SK-N-SH (cell line): ENCODE data around the gene PIGV. TPM values are rescaled to one million over a fixed set of nuclear protein-coding genes. Genes with fewer than 3 reads are reported as not detected.

ENCODE experiments used
- CTCF ChIA-PET: fragments of 300-600, 350-600 bp; formaldehyde crosslinking; extraction: SDS; loops from one replicate; lab custom pipeline; 2021; lab: Yijun Ruan, JAX
- POLR2A ChIA-PET: fragments of 350-600 bp; sonication (Branson Sonifier 250); formaldehyde crosslinking; extraction: SDS; loops from one replicate; lab custom pipeline; 2020; ENCODE audit warnings: antibody characterized with exemption, inconsistent platforms; lab: Yijun Ruan, JAX
- DNase-seq: peaks from one replicate; pipeline ENCODE4 v3.0.0; 2012
- H2AFZ ChIP-seq: fragments of 200-600 bp; sonication (generic); 2 replicates; pipeline ENCODE4 v1.8.1; 2016; ENCODE audit warnings: antibody characterized with exemption, mild to moderate bottlenecking, low read depth
- H3F3A ChIP-seq: fragments of 200-600 bp; sonication (generic); replicated peaks from 2 replicates; pipeline ENCODE3; 2016; ENCODE audit warnings: antibody characterized with exemption, mild to moderate bottlenecking; ENCODE audit not compliant: insufficient read depth
- H3K27ac ChIP-seq, 2 experiments: fragments of 200-500 bp in 1 of 2; fragments of 200-600 bp in 1 of 2; sonication (Bioruptor generic) in 1 of 2; sonication (generic), shearing (Covaris generic) in 1 of 2; 2 replicates each; pipeline versions ENCODE4 v1.5.1 to v1.6.1; 2014 to 2016; ENCODE audit warnings: low read depth in 2 of 2, inconsistent platforms in 1 of 2, low read length in 1 of 2, mild to moderate bottlenecking in 1 of 2, mixed read lengths in 1 of 2
- H3K27me3 ChIP-seq: fragments of 200-600 bp; sonication (generic), shearing (Covaris generic); 2 replicates; pipeline ENCODE4 v1.6.1; 2016; ENCODE audit warnings: mixed run types; ENCODE audit not compliant: insufficient read depth
- H3K36me3 ChIP-seq, 2 experiments: fragments of 200-500 bp in 1 of 2; fragments of 200-600 bp in 1 of 2; sonication (Bioruptor generic) in 1 of 2; sonication (generic) in 1 of 2; replicated peaks in 1 of 2; 2 replicates each; pipeline versions ENCODE3 to v1.5.1; 2014 to 2016; ENCODE audit warnings: low read length in 1 of 2, mild to moderate bottlenecking in 1 of 2; ENCODE audit not compliant: insufficient read depth in 2 of 2, control insufficient read depth in 1 of 2
- H3K4me1 ChIP-seq, 2 experiments: fragments of 200-500 bp in 1 of 2; fragments of 200-600 bp in 1 of 2; sonication (Bioruptor generic) in 1 of 2; sonication (generic), shearing (Covaris generic) in 1 of 2; 2 replicates each; pipeline versions ENCODE4 v1.5.1 to v1.6.1; 2014 to 2016; ENCODE audit warnings: low read depth in 1 of 2, low read length in 1 of 2, mixed run types in 1 of 2; ENCODE audit not compliant: insufficient read depth in 2 of 2, control insufficient read depth in 1 of 2
- H3K4me2 ChIP-seq: fragments of 200-600 bp; sonication (generic), shearing (Covaris generic); 2 replicates; pipeline ENCODE4 v1.6.1; 2017; ENCODE audit warnings: mixed run types
- H3K4me3 ChIP-seq, 2 experiments: fragments of 200-500 bp in 1 of 2; fragments of 200-600 bp in 1 of 2; sonication (Bioruptor generic) in 1 of 2; sonication (generic), shearing (Covaris generic) in 1 of 2; 2 replicates each; pipeline versions ENCODE4 v1.5.1 to v1.8.1; 2014 to 2016; ENCODE audit warnings: low read depth in 2 of 2, inconsistent platforms in 1 of 2, low read length in 1 of 2, mild to moderate bottlenecking in 1 of 2, mixed read lengths in 1 of 2, moderate library complexity in 1 of 2
- H3K79me2 ChIP-seq: fragments of 200-600 bp; sonication (generic); 2 replicates; pipeline ENCODE4 v1.8.1; 2017; ENCODE audit warnings: mild to moderate bottlenecking; ENCODE audit not compliant: insufficient read depth
- H3K9ac ChIP-seq: fragments of 200-600 bp; sonication (generic); 2 replicates; pipeline ENCODE4 v1.6.1; 2017; ENCODE audit warnings: mixed run types
- H3K9me2 ChIP-seq: fragments of 200-600 bp; sonication (generic); 2 replicates; pipeline ENCODE4 v1.6.1; 2017; ENCODE audit warnings: mixed run types
- H3K9me3 ChIP-seq: fragments of 200-600 bp; sonication (generic); 2 replicates; pipeline ENCODE4 v1.6.1; 2017; ENCODE audit warnings: mixed run types, mild to moderate bottlenecking, moderate library complexity
- H4K20me1 ChIP-seq: fragments of 200-600 bp; sonication (generic); 2 replicates; pipeline ENCODE4 v1.6.1; 2017; ENCODE audit warnings: mild to moderate bottlenecking, mixed run types; ENCODE audit not compliant: insufficient read depth
- ELF1 ChIP-seq: IDR thresholded peaks from 2 replicates; pipeline ENCODE4 v1.4.0; 2012
- EP300 ChIP-seq, 2 experiments: IDR thresholded peaks; 2 replicates each; pipeline versions ENCODE4 v1.4.0 to v1.6.1; 2012; ENCODE audit warnings: borderline replicate concordance in 1 of 2, low read depth in 1 of 2, low read length in 1 of 2
- FOXJ3 ChIP-seq: sonication (generic); formaldehyde crosslinking; IDR thresholded peaks from 2 replicates; pipeline ENCODE4 v1.5.1; 2020; ENCODE audit warnings: mild to moderate bottlenecking, missing genetic modification reagents
- FOXM1 ChIP-seq: IDR thresholded peaks from 2 replicates; pipeline ENCODE4 v1.4.0; 2012; ENCODE audit warnings: low read depth, mild to moderate bottlenecking
- GABPA ChIP-seq: IDR thresholded peaks from 2 replicates; pipeline ENCODE4 v1.4.0; 2012; ENCODE audit warnings: low read depth, mild to moderate bottlenecking
- JUND ChIP-seq: IDR thresholded peaks from 2 replicates; pipeline ENCODE4 v1.4.0; 2012
- MAX ChIP-seq: IDR thresholded peaks from 2 replicates; pipeline ENCODE4 v1.4.0; 2012; ENCODE audit warnings: low read depth
- NFIC ChIP-seq: IDR thresholded peaks from 2 replicates; pipeline ENCODE4 v1.4.0; 2012; ENCODE audit warnings: borderline replicate concordance
- NRF1 ChIP-seq: IDR thresholded peaks from 2 replicates; pipeline ENCODE4 v1.6.1; 2012; ENCODE audit warnings: low read depth, mild to moderate bottlenecking, low read length
- POLR2AphosphoS5 ChIP-seq: IDR thresholded peaks from 2 replicates; pipeline ENCODE4 v1.6.1; 2012; ENCODE audit warnings: low read depth, low read length
- RAD21 ChIP-seq: IDR thresholded peaks from 2 replicates; pipeline ENCODE4 v1.6.1; 2012; ENCODE audit warnings: mild to moderate bottlenecking, low read length
- RXRA ChIP-seq: IDR thresholded peaks from 2 replicates; pipeline ENCODE4 v1.4.0; 2012; ENCODE audit warnings: low read depth, mild to moderate bottlenecking, borderline replicate concordance
- SMC3 ChIP-seq: IDR thresholded peaks from 2 replicates; pipeline ENCODE4 v1.6.1; 2012; ENCODE audit warnings: low read depth, low read length, improper control_type of control experiment
- TCF12 ChIP-seq: IDR thresholded peaks from 2 replicates; pipeline ENCODE4 v1.4.0; 2012
- USF1 ChIP-seq: IDR thresholded peaks from 2 replicates; pipeline ENCODE4 v1.4.0; 2012; ENCODE audit warnings: low read depth, borderline replicate concordance
- YY1 ChIP-seq: IDR thresholded peaks from 2 replicates; pipeline ENCODE4 v1.4.0; 2012; ENCODE audit warnings: low read depth, mild to moderate bottlenecking
- WGBS: methylation state at CpG from one replicate; pipeline ENCODE4 v1.1.6; 2017; ENCODE audit warnings: low lambda C conversion rate; 5-methylcytosine and 5-hydroxymethylcytosine counted together
- polyA plus RNA-seq, 3 experiments: library from polyadenylated mRNA; depleted of rRNA; stranded (reverse); fragments of >200 nt; gene quantifications; 2 replicates each; pipeline ENCODE4 v1.2.3, GENCODE V29; 2012
- TF ChIP-seq, protein P1 (sequence below): fragments of 150-350 bp; IDR thresholded peaks from 2 replicates; pipeline ENCODE4 v1.6.1; 2017; ENCODE audit warnings: antibody characterized with exemption, low read length, low read depth, borderline replicate concordance
- TF ChIP-seq, protein P2 (sequence below): IDR thresholded peaks from 2 replicates; pipeline ENCODE4 v1.4.0; 2012; ENCODE audit warnings: low read depth, borderline replicate concordance

PIGV gene
- polyA plus RNA-seq, 1 of the 3 experiments (the other 2 are of a cell fraction), result 16.5 TPM

GRCh38 chr1:26771285-26771642 is 16.5 kb upstream of the PIGV start:
- no peak for DNase-seq
- CTCF ChIA-PET, result interaction anchor here (1.5 kb wide), 1 partner anchor 169 kb away, joined by 7 read pairs; no protein-coding TSS in a partner anchor
- Histone ChIP-seq H3K4me3 (no peak overlapping the region), H3K27me3 (no peaks in the 10 kb centered on the region), H2AFZ (no peak overlapping the region), H3F3A (peaks cover 57% of the 10 kb centered on the region), H3K27ac (peak overlapping the region; percentile 48 to 96; a peak in 3 of 4 replicates), H4K20me1 (peaks cover 22% of the 10 kb centered on the region), H3K79me2 (peaks cover 63% of the 10 kb centered on the region), H3K9ac (peak overlapping the region; percentile 66), H3K4me1 (peaks cover 9 to 43% of the 10 kb centered on the region in 2 experiments; a peak in 3 of 4 replicates), H3K9me3 (no peaks in the 10 kb centered on the region), H3K9me2 (no peaks in the 10 kb centered on the region), H3K4me2 (peak overlapping the region; percentile 61), H3K36me3 (peaks cover 73 to 77% of the 10 kb centered on the region in 2 experiments)
- WGBS, result 61% methylated on average over 3 of the region's 3 CpGs
- POLR2A ChIA-PET, result no interaction called here
- TF ChIP-seq MAX (no peak), TCF12 (no peak), SMC3 (no peak), FOXJ3 (CRISPR knock-in tag) (no peak), ELF1 (no peak), EP300 (IDR thresholded peaks at IDR 0.05; ENCODE audit: borderline replicate concordance in 1 of 2, low read depth in 1 of 2, low read length in 1 of 2) (no peak), RAD21 (no peak), NFIC (no peak), USF1 (no peak), RXRA (no peak), NRF1 (no peak), JUND (no peak), YY1 (no peak), GABPA (no peak), FOXM1 (no peak), POLR2AphosphoS5 (no peak)
- TF ChIP-seq, protein P1, sequence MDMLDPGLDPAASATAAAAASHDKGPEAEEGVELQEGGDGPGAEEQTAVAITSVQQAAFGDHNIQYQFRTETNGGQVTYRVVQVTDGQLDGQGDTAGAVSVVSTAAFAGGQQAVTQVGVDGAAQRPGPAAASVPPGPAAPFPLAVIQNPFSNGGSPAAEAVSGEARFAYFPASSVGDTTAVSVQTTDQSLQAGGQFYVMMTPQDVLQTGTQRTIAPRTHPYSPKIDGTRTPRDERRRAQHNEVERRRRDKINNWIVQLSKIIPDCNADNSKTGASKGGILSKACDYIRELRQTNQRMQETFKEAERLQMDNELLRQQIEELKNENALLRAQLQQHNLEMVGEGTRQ, result no peak
- TF ChIP-seq, protein P2, sequence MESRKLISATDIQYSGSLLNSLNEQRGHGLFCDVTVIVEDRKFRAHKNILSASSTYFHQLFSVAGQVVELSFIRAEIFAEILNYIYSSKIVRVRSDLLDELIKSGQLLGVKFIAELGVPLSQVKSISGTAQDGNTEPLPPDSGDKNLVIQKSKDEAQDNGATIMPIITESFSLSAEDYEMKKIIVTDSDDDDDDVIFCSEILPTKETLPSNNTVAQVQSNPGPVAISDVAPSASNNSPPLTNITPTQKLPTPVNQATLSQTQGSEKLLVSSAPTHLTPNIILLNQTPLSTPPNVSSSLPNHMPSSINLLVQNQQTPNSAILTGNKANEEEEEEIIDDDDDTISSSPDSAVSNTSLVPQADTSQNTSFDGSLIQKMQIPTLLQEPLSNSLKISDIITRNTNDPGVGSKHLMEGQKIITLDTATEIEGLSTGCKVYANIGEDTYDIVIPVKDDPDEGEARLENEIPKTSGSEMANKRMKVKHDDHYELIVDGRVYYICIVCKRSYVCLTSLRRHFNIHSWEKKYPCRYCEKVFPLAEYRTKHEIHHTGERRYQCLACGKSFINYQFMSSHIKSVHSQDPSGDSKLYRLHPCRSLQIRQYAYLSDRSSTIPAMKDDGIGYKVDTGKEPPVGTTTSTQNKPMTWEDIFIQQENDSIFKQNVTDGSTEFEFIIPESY, result no peak
